ENCODE results near the gene TRIP13. TPM values are rescaled to one million over a fixed set of nuclear protein-coding genes. Genes with fewer than 3 reads are reported as not detected.

TRIP13 gene
- total RNA-seq, 1 donor from 2014 or later: 0.32 TPM

- DNase-seq: no peak
- no peak for ATAC-seq
- intact Hi-C loops (cut with micrococcal nuclease): no loop called here
These were observed 52.5 kb downstream of the TRIP13 start for GRCh38 chr5:944992-945685.

- ATAC-seq (peak; percentile 37), DNase-seq (no peak)
- intact Hi-C loops (cut with micrococcal nuclease): no loop called here
These were observed 53.2 kb downstream of the TRIP13 start for GRCh38 chr5:945691-946551.

GRCh38 chr5:946720-947625 is 54.3 kb downstream of the TRIP13 start:
- DNase-seq (no peak), ATAC-seq (no peak)
- intact Hi-C loops (cut with micrococcal nuclease): no loop called here

GRCh38 chr5:947626-948471 is 55.2 kb downstream of the TRIP13 start:
- DNase-seq (no peak), ATAC-seq (no peak)
- intact Hi-C loops (cut with micrococcal nuclease): no loop called here

- intact Hi-C loops (cut with micrococcal nuclease): no loop called here
- no peak for ATAC-seq
- no peak for DNase-seq
These were observed 56.0 kb downstream of the TRIP13 start for GRCh38 chr5:948472-949274.

GRCh38 chr5:949275-949543 is 56.5 kb downstream of the TRIP13 start:
- intact Hi-C loops (cut with micrococcal nuclease): no loop called here
- ATAC-seq: no peak
- DNase-seq: no peak

- no peak for DNase-seq
- ATAC-seq: no peak
- intact Hi-C loops (cut with micrococcal nuclease): no loop called here
These were observed 57.3 kb downstream of the TRIP13 start for GRCh38 chr5:949815-950560.

GRCh38 chr5:951940-952596 is 59.4 kb downstream of the TRIP13 start:
- intact Hi-C loops (cut with micrococcal nuclease): no loop called here
- ATAC-seq (no peak), DNase-seq (no peak)

- DNase-seq (no peak), ATAC-seq (no peak)
- intact Hi-C loops (cut with micrococcal nuclease): no loop called here
These were observed 60.0 kb downstream of the TRIP13 start for GRCh38 chr5:952597-953271.

GRCh38 chr5:953535-954449 is 61.1 kb downstream of the TRIP13 start:
- DNase-seq (no peak), ATAC-seq (no peak)
- intact Hi-C loops (cut with micrococcal nuclease): no loop called here

GRCh38 chr5:955886-956761 is 63.4 kb downstream of the TRIP13 start:
- intact Hi-C loops (cut with micrococcal nuclease): no loop called here
- DNase-seq: no peak
- no peak for ATAC-seq

- peak; percentile 49 for ATAC-seq
- DNase-seq: peak; percentile 41
- intact Hi-C loops (cut with micrococcal nuclease): no loop called here
These were observed 64.5 kb downstream of the TRIP13 start for GRCh38 chr5:956941-957747.

GRCh38 chr5:957748-958485 is 65.2 kb downstream of the TRIP13 start:
- ATAC-seq (no peak), DNase-seq (no peak)
- intact Hi-C loops (cut with micrococcal nuclease): no loop called here

Data from left ventricle myocardium superior (tissue), 1 donor.